ENCODE results near the gene ORC5. TPM values are rescaled to one million over a fixed set of nuclear protein-coding genes. Genes with fewer than 3 reads are reported as not detected.
"Not testable (repeated sequence)": the region's sequence is repeated elsewhere in the genome, so short reads cannot be mapped to it uniquely, and the experiment has no call there.

Gene ORC5
- total RNA-seq, 1 experiment from 2014 or later, result 21.0 TPM

- ChIA-PET CTCF (interaction anchor here (1.0 to 1.9 kb wide), 2 partner anchors 9 to 403 kb away, joined by 4 to 16 read pairs; no protein-coding TSS in a partner anchor), POLR2A (no interaction called here)
- ATAC-seq (no peak), DNase-seq (ENCODE audit: low spot score) (no peak)
- Mint-ChIP-seq H3K36me3 (no peaks in the 10 kb centered on the region), H3K27me3 (ENCODE audit: low read depth) (peaks cover 12% of the 10 kb centered on the region), H3K9me3 (no peaks in the 10 kb centered on the region), H3K4me1 (no peaks in the 10 kb centered on the region), H3K27ac (no peak overlapping the region), H3K4me3 (no peak overlapping the region)
- TF ChIP-seq NFATC4 (CRISPR knock-in tag; IDR thresholded peaks at IDR 0.05), result no peak
- no peak for TF ChIP-seq KAT7 (CRISPR knock-in tag; IDR thresholded peaks at IDR 0.05; ENCODE audit: borderline replicate concordance)
- no peak for TF ChIP-seq NR1H2 (CRISPR knock-in tag; IDR thresholded peaks at IDR 0.05)
- no peak for TF ChIP-seq MXD4 (CRISPR knock-in tag; IDR thresholded peaks at IDR 0.05; ENCODE audit: borderline replicate concordance)
- TF ChIP-seq GRHL2 (CRISPR knock-in tag; IDR thresholded peaks at IDR 0.05; ENCODE audit: insufficient replicate concordance, severe bottlenecking), result no peak
- TF ChIP-seq E2F4 (CRISPR knock-in tag; IDR thresholded peaks at IDR 0.05; ENCODE audit: borderline replicate concordance, low read depth), result no peak
- TF ChIP-seq EMX1 (CRISPR knock-in tag; IDR thresholded peaks at IDR 0.05), result no peak
- TF ChIP-seq USF2 (CRISPR knock-in tag; IDR thresholded peaks at IDR 0.05), result no peak
- TF ChIP-seq CDX4 (CRISPR knock-in tag; IDR thresholded peaks at IDR 0.05; ENCODE audit: borderline replicate concordance), result no peak
These were observed 32.6 kb upstream of the ORC5 start for GRCh38 chr7:104240401-104240800.

GRCh38 chr7:104234990-104235389, 27.2 kb upstream of the ORC5 start:
- H3K4me3 Mint-ChIP-seq; ATAC-seq; H3K27me3 Mint-ChIP-seq (ENCODE audit: low read depth); H3K27ac Mint-ChIP-seq; DNase-seq (ENCODE audit: low spot score); POLR2A ChIA-PET; H3K36me3 Mint-ChIP-seq; H3K4me1 Mint-ChIP-seq; H3K9me3 Mint-ChIP-seq; CTCF ChIA-PET: not testable (repeated sequence)

GRCh38 chr7:104231054-104232046, 23.5 kb upstream of the ORC5 start:
- CTCF ChIA-PET, result interaction anchor here (0.6 to 2.7 kb wide), 32 partner anchors 9 to 688 kb away, joined by 3 to 29 read pairs (median 4); partner anchors contain the start of gene ORC5
- Mint-ChIP-seq H3K27me3 (ENCODE audit: low read depth) (peaks cover 7% of the 10 kb centered on the region), H3K9me3 (no peaks in the 10 kb centered on the region), H3K36me3 (no peaks in the 10 kb centered on the region), H3K4me3 (peak overlapping the region; percentile 60), H3K4me1 (peaks cover 5% of the 10 kb centered on the region; the same call in 1 of the 2 replicates), H3K27ac (no peak overlapping the region)
- POLR2A ChIA-PET, result no interaction called here
- DNase-seq (ENCODE audit: low spot score) (peak; percentile 54), ATAC-seq (peak; percentile 97)
- no peak for TF ChIP-seq STAT6 (CRISPR knock-in tag; conservative IDR thresholded peaks at IDR 0.05; ENCODE audit: low read depth)
- 0 out of 2 replicates have a peak, but pooled peaks have one; percentile 3 for TF ChIP-seq PRDM15 (CRISPR knock-in tag; IDR thresholded peaks at IDR 0.05)
- TF ChIP-seq SMAD3 (CRISPR knock-in tag; IDR thresholded peaks at IDR 0.05; ENCODE audit: borderline replicate concordance), result 0 out of 2 replicates have a peak, but pooled peaks have one; percentile 31
- TF ChIP-seq HMGXB4 (CRISPR knock-in tag; IDR thresholded peaks at IDR 0.05), result no peak
- no peak for TF ChIP-seq RORB (CRISPR knock-in tag; IDR thresholded peaks at IDR 0.05)
- TF ChIP-seq TCF7 (CRISPR knock-in tag; IDR thresholded peaks at IDR 0.05; ENCODE audit: low read depth), result no peak
- peak; percentile 48 for TF ChIP-seq CTCF (IDR thresholded peaks at IDR 0.05)

All from WTC11 (cell line).